ENCODE measurements around the gene MEIOB. TPM values are rescaled to one million over a fixed set of nuclear protein-coding genes. Genes with fewer than 3 reads are reported as not detected.
"Not testable (repeated sequence)": the region's sequence is repeated elsewhere in the genome, so short reads cannot be mapped to it uniquely, and the experiment has no call there.

The MEIOB gene, protein sequence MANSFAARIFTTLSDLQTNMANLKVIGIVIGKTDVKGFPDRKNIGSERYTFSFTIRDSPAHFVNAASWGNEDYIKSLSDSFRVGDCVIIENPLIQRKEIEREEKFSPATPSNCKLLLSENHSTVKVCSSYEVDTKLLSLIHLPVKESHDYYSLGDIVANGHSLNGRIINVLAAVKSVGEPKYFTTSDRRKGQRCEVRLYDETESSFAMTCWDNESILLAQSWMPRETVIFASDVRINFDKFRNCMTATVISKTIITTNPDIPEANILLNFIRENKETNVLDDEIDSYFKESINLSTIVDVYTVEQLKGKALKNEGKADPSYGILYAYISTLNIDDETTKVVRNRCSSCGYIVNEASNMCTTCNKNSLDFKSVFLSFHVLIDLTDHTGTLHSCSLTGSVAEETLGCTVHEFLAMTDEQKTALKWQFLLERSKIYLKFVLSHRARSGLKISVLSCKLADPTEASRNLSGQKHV
- polyA plus RNA-seq (2012; ENCODE audit: low read depth, missing spikeins) = 0.21 TPM

DNA sequence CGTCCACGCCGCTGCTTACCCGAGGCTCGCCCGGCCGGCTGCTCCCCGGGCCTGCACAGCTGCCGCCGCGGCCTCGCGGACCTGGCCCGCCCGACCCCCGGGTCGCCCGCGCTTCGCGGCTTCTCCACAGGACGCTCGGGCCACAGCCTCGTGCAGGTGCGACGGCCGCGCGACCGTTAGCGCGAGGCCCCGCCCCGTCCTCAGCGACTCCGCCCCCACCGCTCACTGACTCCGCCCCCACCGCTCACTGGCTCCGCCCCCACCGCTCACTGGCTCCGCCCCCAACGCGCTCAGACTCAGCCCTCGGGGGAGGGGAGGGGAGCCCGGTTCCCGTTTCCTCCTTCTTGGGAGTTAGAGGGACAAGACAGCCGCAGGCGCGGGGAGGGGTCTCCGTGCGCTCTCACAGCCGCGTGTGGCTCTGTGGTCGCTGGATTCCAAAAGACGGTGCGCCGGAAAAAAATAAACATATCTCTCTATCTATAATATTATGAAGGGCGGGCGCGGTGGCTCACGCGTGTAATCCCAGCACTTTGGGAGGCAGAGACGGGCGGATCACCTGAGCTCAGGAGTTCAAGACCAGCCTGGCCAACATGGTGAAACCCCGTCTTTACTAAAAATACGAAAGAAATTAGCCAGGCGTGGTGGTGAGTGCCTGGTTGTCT is at the start of gene MEIOB:
Gene MEIOB, minus strand, starts transcription at position 191 of the 662 bp plus-strand sequence. CDS start 3,989 bp downstream, outside the sequence.
- no peak for TF ChIP-seq POLR2AphosphoS5 (IDR thresholded peaks at IDR 0.05; ENCODE audit: low read depth, low read length)
- TF ChIP-seq SPI1 (IDR thresholded peaks at IDR 0.05; ENCODE audit: low read depth, low read length) = no peak
- no peak for TF ChIP-seq POU2F2 (IDR thresholded peaks at IDR 0.05; ENCODE audit: low read depth, low read length)
- TF ChIP-seq POLR2A (IDR thresholded peaks at IDR 0.05; ENCODE audit: low read depth, low read length) = no peak
- TF ChIP-seq TAF1 (IDR thresholded peaks at IDR 0.05; ENCODE audit: low read depth, low read length) = no peak
- no peak for DNase-seq (ENCODE audit: insufficient read length, low spot score)
- FAIRE-seq = no peak

DNA sequence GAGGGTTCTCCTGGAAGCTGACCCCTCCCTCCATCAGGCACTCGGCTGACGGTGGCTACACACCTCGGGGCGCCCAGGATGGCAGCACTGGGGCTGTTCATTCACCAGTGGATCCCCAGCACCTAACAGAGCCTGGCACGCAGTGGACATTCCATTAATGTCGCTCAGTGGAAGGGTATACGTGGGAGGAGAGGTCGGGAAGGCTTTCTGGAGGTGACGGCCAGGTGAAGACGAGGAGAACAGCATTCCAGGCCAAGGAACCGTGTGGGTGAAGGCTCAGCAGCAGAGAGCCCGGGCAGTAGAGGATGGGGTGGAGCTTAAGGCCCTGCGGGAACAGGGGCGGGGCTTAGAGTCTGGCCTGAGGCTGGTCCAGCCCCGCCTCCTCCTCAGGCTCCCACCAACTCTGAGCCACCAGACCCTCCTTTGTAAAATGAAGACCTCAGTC is 48.8 kb upstream of the MEIOB start:
- DNase-seq (ENCODE audit: insufficient read length, low spot score) = no peak
- TF ChIP-seq PAX5 (IDR thresholded peaks at IDR 0.05; ENCODE audit: insufficient read depth, low read length, severe bottlenecking) (no peak), TAF1 (IDR thresholded peaks at IDR 0.05; ENCODE audit: low read depth, low read length) (no peak), POLR2AphosphoS5 (IDR thresholded peaks at IDR 0.05; ENCODE audit: low read depth, low read length) (no peak), SPI1 (IDR thresholded peaks at IDR 0.05; ENCODE audit: low read depth, low read length) (no peak), POU2F2 (IDR thresholded peaks at IDR 0.05; ENCODE audit: low read depth, low read length) (no peak), POLR2A (IDR thresholded peaks at IDR 0.05; ENCODE audit: low read depth, low read length) (no peak)
- FAIRE-seq = no peak

DNA sequence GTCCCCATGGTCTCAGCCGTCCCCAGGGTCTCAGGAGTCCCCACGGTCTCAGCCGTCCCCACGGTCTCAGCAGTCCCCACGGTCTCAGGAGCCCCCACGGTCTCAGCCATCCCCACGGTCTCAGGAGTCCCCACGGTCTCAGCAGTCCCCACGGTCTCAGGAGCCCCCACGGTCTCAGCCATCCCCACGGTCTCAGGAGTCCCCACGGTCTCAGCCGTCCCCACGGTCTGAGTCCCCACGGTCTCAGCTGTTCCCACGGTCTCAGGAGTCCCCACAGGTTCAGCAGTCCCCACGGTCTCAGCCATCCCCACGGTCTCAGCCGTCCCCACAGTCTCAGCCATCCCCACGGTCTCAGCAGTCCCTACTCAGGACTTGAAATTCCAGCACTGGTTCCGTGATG is 48.2 kb upstream of the MEIOB start:
- not testable (repeated sequence) for DNase-seq (ENCODE audit: insufficient read length, low spot score); FAIRE-seq

DNA sequence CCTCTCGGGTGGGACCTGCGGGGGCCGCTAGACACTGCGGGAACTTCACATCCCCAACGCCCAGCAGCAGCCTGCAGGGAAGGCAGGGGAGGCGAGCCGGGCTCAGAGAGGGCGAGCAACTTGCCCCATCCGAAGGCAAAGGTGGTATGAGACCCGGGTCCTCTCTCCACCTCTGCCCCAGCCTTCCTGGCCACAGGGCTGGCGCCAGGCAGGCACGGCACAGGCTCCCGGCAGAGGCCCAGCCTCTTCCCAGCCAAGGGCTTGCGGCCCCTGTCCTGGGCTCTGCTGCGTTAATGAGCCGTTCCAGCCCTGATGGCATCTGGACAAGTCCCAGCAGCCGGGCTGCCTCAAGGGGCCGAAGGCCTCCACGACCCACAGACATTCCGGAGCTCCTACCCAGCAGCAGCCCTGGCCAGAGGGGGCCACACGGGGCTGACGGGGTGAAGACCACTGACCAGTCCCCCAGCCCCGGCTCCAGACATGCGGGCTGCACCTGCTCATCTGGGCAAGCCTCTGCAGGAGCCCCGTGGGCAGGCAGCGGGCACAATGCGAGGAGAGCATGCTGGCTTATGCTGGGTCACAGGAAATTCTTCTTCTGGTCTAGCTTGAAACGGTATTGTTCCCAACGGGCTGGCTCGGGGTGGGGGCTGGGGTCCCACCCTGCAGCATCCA is 47.5 kb upstream of the MEIOB start:
- FAIRE-seq (no peak), DNase-seq (ENCODE audit: insufficient read length, low spot score) (no peak)
- TF ChIP-seq POLR2A (IDR thresholded peaks at IDR 0.05; ENCODE audit: low read depth, low read length) (no peak), POLR2AphosphoS5 (IDR thresholded peaks at IDR 0.05; ENCODE audit: low read depth, low read length) (no peak), PAX5 (IDR thresholded peaks at IDR 0.05; ENCODE audit: insufficient read depth, low read length, severe bottlenecking) (no peak), TAF1 (IDR thresholded peaks at IDR 0.05; ENCODE audit: low read depth, low read length) (no peak)

DNA sequence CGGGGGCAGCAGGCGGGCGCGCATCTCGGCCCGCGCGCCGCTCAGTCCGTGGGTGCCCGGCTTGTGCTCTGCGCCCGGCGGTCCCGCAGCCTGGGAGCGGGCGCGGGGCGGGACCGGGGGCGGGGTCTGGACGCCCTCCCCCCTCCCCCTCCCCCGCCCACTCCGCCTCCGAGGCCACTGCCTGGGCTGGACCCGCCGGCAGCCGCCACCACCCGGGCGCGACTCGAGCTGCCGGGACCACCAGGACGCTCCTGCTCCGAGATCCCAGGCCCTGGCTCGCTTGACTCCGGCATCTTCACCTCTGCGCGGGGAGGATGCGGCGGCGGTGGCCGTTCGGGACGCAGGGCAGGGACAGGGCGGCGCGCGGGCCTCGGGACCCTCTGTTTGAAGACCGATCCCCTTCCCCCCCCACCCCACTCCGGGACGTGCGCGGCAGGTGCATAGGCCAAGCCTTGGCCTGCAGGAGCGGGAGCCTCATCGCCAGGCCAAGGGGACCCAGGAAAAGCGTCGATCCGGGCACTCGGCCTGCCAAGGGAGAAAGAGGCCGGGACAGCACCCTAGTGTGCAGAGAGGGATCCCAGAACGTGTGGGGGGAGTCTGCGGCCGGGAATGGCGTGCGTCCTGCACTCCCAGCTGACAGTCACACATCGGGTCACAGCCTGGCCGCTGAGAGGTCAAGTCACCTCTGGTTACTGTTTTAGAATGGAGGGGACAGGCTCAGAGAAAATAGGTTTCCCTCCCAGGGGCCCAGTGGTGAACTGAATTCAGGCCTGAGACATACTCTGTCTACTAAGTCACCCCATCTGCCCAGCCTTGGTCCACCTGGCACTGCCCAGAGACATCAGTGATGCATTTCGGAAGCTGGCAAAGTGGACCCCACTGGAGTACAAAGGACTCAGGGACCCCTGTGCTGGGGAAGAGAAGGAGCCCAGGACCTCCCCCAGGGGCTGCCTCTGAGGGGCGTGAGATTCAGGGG is 46.7 kb upstream of the MEIOB start, which contains the start of gene HS3ST6:
Gene HS3ST6, minus strand, starts transcription at position 65 of the 976 bp plus-strand sequence. CDS start 92 bp downstream, outside the sequence.
- no peak for FAIRE-seq
- DNase-seq (ENCODE audit: insufficient read length, low spot score) = no peak

DNA sequence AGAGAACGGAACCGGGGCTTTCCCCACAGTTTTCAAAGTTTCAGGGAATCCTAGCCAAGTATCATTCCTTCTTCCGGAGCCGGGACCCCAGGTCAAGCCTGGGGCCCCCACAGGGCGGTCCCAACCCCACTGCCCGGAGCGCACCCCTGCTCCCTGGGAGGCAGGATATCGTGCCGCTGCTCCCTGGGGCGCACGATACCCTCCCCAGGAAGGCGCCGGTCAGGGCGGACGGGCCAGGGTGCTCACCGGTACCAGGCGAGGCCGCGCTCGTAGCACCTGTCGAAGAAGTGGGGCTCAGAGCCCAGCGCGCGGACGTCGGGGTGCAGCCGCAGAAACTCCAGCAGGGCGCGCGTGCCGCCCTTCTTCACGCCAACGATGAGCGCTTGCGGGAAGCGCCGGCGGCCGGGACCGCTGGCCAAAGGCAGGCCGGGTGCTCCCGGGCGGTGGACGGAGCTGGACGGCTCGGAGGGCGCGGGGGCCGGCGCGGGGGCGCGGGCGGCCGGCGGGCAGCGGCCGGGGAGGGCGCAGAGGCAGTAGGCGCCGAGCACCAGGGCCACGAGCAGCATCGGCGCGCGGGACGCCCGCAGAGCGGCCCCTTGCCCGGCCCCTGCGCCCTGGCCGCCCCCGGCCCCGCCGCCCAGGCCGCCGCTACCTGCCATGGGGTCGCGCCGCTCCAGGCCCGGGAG is 45.8 kb upstream of the MEIOB start:
- DNase-seq (ENCODE audit: insufficient read length, low spot score) = no peak
- FAIRE-seq = no peak
- TF ChIP-seq POU2F2 (IDR thresholded peaks at IDR 0.05; ENCODE audit: low read depth, low read length) (no peak), TAF1 (IDR thresholded peaks at IDR 0.05; ENCODE audit: low read depth, low read length) (no peak), PAX5 (IDR thresholded peaks at IDR 0.05; ENCODE audit: insufficient read depth, low read length, severe bottlenecking) (no peak), SPI1 (IDR thresholded peaks at IDR 0.05; ENCODE audit: low read depth, low read length) (no peak), POLR2A (IDR thresholded peaks at IDR 0.05; ENCODE audit: low read depth, low read length) (no peak), POLR2AphosphoS5 (IDR thresholded peaks at IDR 0.05; ENCODE audit: low read depth, low read length) (no peak)

More for the DNA sequence above, 46.7 kb upstream of the MEIOB start, which contains the start of gene HS3ST6:
- no peak for TF ChIP-seq PAX5 (IDR thresholded peaks at IDR 0.05; ENCODE audit: insufficient read depth, low read length, severe bottlenecking)
- TF ChIP-seq POLR2AphosphoS5 (IDR thresholded peaks at IDR 0.05; ENCODE audit: low read depth, low read length) = no peak
- no peak for TF ChIP-seq TAF1 (IDR thresholded peaks at IDR 0.05; ENCODE audit: low read depth, low read length)
- no peak for TF ChIP-seq POU2F2 (IDR thresholded peaks at IDR 0.05; ENCODE audit: low read depth, low read length)
- no peak for TF ChIP-seq POLR2A (IDR thresholded peaks at IDR 0.05; ENCODE audit: low read depth, low read length)
- no peak for TF ChIP-seq SPI1 (IDR thresholded peaks at IDR 0.05; ENCODE audit: low read depth, low read length)

DNA sequence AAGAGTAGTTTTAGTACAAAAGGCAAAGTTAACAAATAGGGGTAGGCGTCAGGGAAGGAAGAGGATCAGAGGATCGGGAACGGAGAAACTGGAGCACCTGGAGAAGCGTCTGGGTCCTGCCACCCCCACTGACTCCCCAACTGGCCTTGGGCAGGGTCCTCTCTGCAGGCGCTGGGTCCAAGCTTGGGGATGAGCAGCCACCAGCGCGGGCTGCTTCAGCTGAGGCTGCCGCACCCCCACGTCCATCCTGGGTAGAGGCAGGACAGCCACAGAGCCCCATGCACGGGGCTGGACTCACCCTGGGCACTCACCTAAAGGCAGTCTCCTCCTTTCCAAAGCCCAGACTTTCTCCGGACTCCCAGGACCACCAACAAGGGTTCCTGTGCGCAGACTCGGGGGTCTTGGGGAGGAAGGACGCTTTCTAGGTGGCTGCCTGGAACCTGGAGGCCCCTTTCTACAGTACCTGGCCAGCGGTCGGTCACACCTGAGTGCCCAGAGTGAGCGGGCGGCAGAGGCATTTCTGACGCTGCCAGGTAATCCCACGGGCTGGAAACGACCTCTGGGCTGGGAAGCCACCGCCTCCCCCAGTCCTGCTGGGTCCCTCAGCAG is 45.2 kb upstream of the MEIOB start:
- DNase-seq (ENCODE audit: insufficient read length, low spot score) (no peak), FAIRE-seq (no peak)
- TF ChIP-seq TAF1 (IDR thresholded peaks at IDR 0.05; ENCODE audit: low read depth, low read length) (no peak), SPI1 (IDR thresholded peaks at IDR 0.05; ENCODE audit: low read depth, low read length) (no peak), PAX5 (IDR thresholded peaks at IDR 0.05; ENCODE audit: insufficient read depth, low read length, severe bottlenecking) (no peak), POU2F2 (IDR thresholded peaks at IDR 0.05; ENCODE audit: low read depth, low read length) (no peak), POLR2A (IDR thresholded peaks at IDR 0.05; ENCODE audit: low read depth, low read length) (no peak), POLR2AphosphoS5 (IDR thresholded peaks at IDR 0.05; ENCODE audit: low read depth, low read length) (no peak)

DNA sequence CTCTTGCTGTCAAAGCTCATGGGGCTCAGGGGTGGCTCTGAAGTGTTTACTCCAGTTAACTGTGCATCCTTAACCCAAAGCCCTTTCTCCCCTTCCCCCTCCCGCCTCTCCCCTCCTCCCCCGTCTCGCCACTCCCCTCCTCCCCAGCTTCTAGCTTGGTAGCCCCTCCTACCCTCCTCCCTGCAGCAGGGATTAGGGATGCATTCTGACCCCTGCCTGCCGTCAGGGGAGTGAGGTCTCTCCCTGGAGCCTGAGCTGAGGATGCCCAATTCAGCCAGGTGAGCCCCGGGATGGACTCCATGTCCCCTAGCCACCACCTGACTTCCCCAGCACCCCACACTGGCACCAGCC is 44.7 kb upstream of the MEIOB start:
- DNase-seq (ENCODE audit: insufficient read length, low spot score) (no peak), FAIRE-seq (no peak)
- TF ChIP-seq TAF1 (IDR thresholded peaks at IDR 0.05; ENCODE audit: low read depth, low read length) (no peak), SPI1 (IDR thresholded peaks at IDR 0.05; ENCODE audit: low read depth, low read length) (no peak), POLR2A (IDR thresholded peaks at IDR 0.05; ENCODE audit: low read depth, low read length) (no peak), POLR2AphosphoS5 (IDR thresholded peaks at IDR 0.05; ENCODE audit: low read depth, low read length) (no peak), PAX5 (IDR thresholded peaks at IDR 0.05; ENCODE audit: insufficient read depth, low read length, severe bottlenecking) (no peak), POU2F2 (IDR thresholded peaks at IDR 0.05; ENCODE audit: low read depth, low read length) (no peak)
